ENCODE data around the gene PTMS. TPM values are rescaled to one million over a fixed set of nuclear protein-coding genes. Genes with fewer than 3 reads are reported as not detected.
A peak's percentile ranks its signal among the peaks of the same experiment; 100 is the strongest.
"Not testable (repeated sequence)": the region's sequence is repeated elsewhere in the genome, so short reads cannot be mapped to it uniquely, and the experiment has no call there.

PTMS gene
- total and polyA plus RNA-seq, 2 donors: 62.4 to 619 TPM

GRCh38 chr12:6742834-6743233, 23.3 kb upstream of the PTMS start:
- H3K36me3 ChIP-seq (ENCODE audit: insufficient read depth): no peaks in the 10 kb centered on the region
- H3K4me1 ChIP-seq (ENCODE audit: insufficient read depth): no peaks in the 10 kb centered on the region
- H3K4me3 ChIP-seq (ENCODE audit: low read depth, low read length): no peak overlapping the region
- 75% methylated on average over 3 of the region's 3 CpGs for WGBS
- no peak for DNase-seq (ENCODE audit: extremely low spot score)
- no peak overlapping the region for H3K27ac ChIP-seq (ENCODE audit: low read depth)

DNA sequence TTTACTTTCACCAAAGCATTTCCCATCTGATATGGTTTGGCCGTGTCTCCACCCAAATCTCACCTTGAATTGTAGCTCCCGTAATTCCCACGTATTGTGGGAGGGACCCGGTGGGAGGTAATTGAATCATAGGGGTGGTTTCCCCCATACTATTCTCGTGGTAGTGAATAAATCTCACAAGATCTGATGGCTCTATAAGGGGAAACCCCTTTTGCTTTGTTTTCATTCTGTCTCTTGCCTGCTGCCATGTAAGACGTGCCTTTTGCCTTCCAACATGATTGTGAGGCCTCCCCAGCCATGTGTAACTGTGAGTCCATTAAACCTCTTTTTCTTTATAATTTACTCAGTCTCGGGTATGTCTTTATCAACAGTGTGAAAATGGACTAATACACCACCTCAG, 22.9 kb upstream of the PTMS start:
- H3K36me3 ChIP-seq (ENCODE audit: insufficient read depth); H3K4me1 ChIP-seq (ENCODE audit: insufficient read depth); H3K27ac ChIP-seq (ENCODE audit: low read depth); DNase-seq (ENCODE audit: extremely low spot score); H3K4me3 ChIP-seq (ENCODE audit: low read depth, low read length): not testable (repeated sequence)
- 70% methylated on average over 7 of the region's 7 CpGs for WGBS

DNA sequence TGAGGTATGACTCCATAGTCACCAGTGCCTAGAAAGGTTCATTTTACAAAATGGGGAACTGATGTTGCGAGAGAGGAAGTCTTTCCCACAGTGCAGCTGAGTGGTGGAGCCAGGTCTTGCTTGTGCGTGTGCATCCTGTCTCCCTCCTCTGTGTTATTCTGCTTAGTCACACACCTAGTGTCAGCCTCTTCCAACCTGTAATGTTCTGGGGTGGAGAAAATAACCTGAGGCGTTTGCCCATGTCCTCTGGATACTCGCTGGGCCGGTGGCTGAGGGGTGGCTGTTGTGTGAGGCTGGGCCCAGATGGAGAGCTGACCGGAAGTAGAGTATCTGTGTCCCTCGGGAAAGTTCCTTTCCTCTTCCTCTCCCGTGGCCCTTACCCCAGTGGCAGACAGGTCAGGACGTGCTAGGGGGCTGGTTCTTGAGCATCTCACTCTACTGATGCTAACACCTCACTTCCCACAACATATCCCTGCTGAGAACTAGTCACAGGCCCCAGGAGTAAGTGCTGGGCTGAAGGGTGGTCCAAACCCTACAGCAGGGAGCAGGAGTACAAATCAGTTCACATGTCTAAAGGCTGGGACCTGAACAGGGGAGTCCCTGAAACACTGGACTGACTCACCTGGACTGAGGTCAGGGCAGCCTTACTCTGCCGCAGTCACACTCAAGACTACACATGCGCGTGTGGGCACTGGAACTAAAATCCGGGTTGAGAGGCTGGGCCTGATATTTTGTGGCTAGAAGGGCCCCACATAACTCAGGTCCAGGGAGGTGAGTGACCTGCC, 20.2 kb upstream of the PTMS start:
- no peak overlapping the region for H3K27ac ChIP-seq (ENCODE audit: low read depth)
- no peak overlapping the region for H3K4me3 ChIP-seq (ENCODE audit: low read depth, low read length)
- peaks cover 3% of the 10 kb centered on the region for H3K36me3 ChIP-seq (ENCODE audit: insufficient read depth)
- DNase-seq (ENCODE audit: extremely low spot score): no peak
- 69% methylated on average over 13 of the region's 13 CpGs for WGBS
- no peaks in the 10 kb centered on the region for H3K4me1 ChIP-seq (ENCODE audit: insufficient read depth)

- 65% methylated on average over 4 of the region's 4 CpGs for WGBS
- no peaks in the 10 kb centered on the region for H3K4me1 ChIP-seq (ENCODE audit: insufficient read depth)
- no peak for DNase-seq (ENCODE audit: extremely low spot score)
- peaks cover 3% of the 10 kb centered on the region for H3K36me3 ChIP-seq (ENCODE audit: insufficient read depth)
- no peak overlapping the region for H3K4me3 ChIP-seq (ENCODE audit: low read depth, low read length)
- H3K27ac ChIP-seq (ENCODE audit: low read depth): no peak overlapping the region
These were observed 18.9 kb upstream of the PTMS start for GRCh38 chr12:6747216-6747615.

- Histone ChIP-seq H3K4me1 (ENCODE audit: insufficient read depth) (no peaks in the 10 kb centered on the region), H3K36me3 (ENCODE audit: insufficient read depth) (peaks cover 3% of the 10 kb centered on the region), H3K27ac (ENCODE audit: low read depth) (no peak overlapping the region), H3K4me3 (ENCODE audit: low read depth, low read length) (no peak overlapping the region)
- DNase-seq (ENCODE audit: extremely low spot score): no peak
- WGBS: 96% methylated on average over 28 of the region's 28 CpGs
These were observed 17.4 kb upstream of the PTMS start for GRCh38 chr12:6748761-6749160.

GRCh38 chr12:6750506-6750905, 15.7 kb upstream of the PTMS start:
- DNase-seq (ENCODE audit: extremely low spot score): no peak
- 87% methylated on average over 4 of the region's 4 CpGs for WGBS
- no peak overlapping the region for H3K27ac ChIP-seq (ENCODE audit: low read depth)
- H3K4me1 ChIP-seq (ENCODE audit: insufficient read depth): no peaks in the 10 kb centered on the region
- H3K36me3 ChIP-seq (ENCODE audit: insufficient read depth): peaks cover 3% of the 10 kb centered on the region
- H3K4me3 ChIP-seq (ENCODE audit: low read depth, low read length): no peak overlapping the region

- H3K27ac ChIP-seq (ENCODE audit: low read depth): no peak overlapping the region
- H3K36me3 ChIP-seq (ENCODE audit: insufficient read depth): peaks cover 3% of the 10 kb centered on the region
- 76% methylated on average over 7 of the region's 7 CpGs for WGBS
- DNase-seq (ENCODE audit: extremely low spot score): no peak
- H3K4me3 ChIP-seq (ENCODE audit: low read depth, low read length): no peak overlapping the region
- H3K4me1 ChIP-seq (ENCODE audit: insufficient read depth): no peaks in the 10 kb centered on the region
These were observed 14.4 kb upstream of the PTMS start for GRCh38 chr12:6751767-6752166.

DNA sequence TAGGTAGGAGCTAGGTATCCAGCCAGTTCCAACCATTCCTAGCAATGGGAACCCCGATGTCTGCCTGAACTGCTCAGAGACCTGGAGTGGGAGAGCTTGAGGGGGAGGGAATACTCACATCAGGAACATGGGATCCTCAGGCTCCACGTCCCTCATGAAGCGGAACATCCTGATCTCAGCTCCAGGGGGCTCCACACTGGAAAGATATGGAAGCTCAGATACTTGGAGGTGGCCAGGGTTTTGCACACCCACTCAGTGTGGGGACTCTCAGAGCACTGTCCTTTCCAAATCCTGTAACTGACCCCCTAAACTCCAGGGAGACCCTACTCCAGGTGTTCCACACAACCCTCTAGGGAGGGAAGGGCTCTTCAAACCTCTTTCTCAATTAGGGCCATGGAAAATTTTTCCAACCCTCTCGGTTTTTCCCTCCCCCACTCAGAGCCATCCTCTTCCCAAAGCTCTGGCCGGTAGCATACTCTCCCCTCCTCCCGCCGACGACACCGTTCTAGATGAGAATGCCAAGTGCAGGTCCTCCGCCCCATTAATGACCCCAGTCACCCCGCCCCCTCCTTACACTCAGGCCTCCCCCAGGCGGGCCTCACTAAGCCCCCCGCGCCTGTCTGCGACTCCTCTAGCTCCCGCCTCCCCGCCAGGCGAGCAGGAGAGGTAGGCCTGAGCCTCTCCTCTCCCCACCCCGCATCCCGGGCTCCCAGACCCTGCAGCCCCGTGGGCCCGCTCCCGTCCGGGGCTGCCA, 13.8 kb upstream of the PTMS start:
- 4% methylated on average over 24 of the region's 24 CpGs for WGBS
- Histone ChIP-seq H3K4me3 (ENCODE audit: low read depth, low read length) (peak overlapping the region; percentile 73), H3K36me3 (ENCODE audit: insufficient read depth) (peaks cover 3% of the 10 kb centered on the region), H3K27ac (ENCODE audit: low read depth) (peak overlapping the region; percentile 89), H3K4me1 (ENCODE audit: insufficient read depth) (no peaks in the 10 kb centered on the region)
- no peak for DNase-seq (ENCODE audit: extremely low spot score)

GRCh38 chr12:6752921-6753771, 13.0 kb upstream of the PTMS start, which contains the start of gene MLF2:
MLF2 (minus strand) TSS chr12:6753141; CDS start chr12:6752334, 807 bp downstream.
- peak within 1 kb of the TSS; percentile 73 for H3K4me3 ChIP-seq (ENCODE audit: low read depth, low read length)
- H3K36me3 ChIP-seq (ENCODE audit: insufficient read depth): peaks cover 3% of the 10 kb centered on the region
- DNase-seq (ENCODE audit: extremely low spot score): peak; percentile 98
- under 1% methylated on average over 62 of the region's 62 CpGs for WGBS
- peak within 1 kb of the TSS; percentile 98 for H3K27ac ChIP-seq (ENCODE audit: low read depth)
- H3K4me1 ChIP-seq (ENCODE audit: insufficient read depth): no peaks in the 10 kb centered on the region

DNA sequence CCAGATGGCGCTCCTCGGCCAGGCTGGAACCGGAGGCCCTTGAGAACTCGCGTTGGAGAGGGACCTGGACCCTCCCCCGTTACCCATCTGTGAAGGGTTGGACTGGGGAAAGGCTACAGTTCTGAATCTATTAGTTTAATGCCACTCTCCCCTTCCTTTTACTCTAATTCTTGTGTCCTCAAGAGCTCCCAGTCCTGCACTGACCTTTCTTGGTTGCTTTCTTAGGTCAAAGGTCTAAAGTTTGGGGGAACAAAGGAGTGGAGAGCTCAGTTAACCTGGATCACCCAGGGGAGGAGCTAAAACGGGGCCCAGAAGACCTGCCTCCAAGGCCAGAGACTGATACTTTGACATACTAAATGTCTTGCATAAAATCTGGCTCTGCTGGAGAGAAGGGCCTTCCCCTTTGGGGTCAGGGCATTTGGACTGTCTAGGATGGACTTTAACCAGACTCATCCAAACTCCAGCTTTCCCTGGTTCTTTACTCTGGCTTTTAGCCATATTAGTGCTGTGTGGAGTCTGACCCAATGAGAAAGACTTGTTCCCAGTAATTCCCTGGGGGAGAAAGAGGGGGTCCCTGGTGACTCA, 12.3 kb upstream of the PTMS start:
- WGBS: under 1% methylated on average over 7 of the region's 7 CpGs
- Histone ChIP-seq H3K36me3 (ENCODE audit: insufficient read depth) (peaks cover 3% of the 10 kb centered on the region), H3K27ac (ENCODE audit: low read depth) (no peak overlapping the region), H3K4me1 (ENCODE audit: insufficient read depth) (no peaks in the 10 kb centered on the region), H3K4me3 (ENCODE audit: low read depth, low read length) (no peak overlapping the region)
- DNase-seq (ENCODE audit: extremely low spot score): no peak

GRCh38 chr12:6754411-6754810, 11.8 kb upstream of the PTMS start:
- H3K4me3 ChIP-seq (ENCODE audit: low read depth, low read length): no peak overlapping the region
- peaks cover 3% of the 10 kb centered on the region for H3K36me3 ChIP-seq (ENCODE audit: insufficient read depth)
- no peak overlapping the region for H3K27ac ChIP-seq (ENCODE audit: low read depth)
- WGBS: 95% methylated on average over 2 of the region's 2 CpGs
- no peaks in the 10 kb centered on the region for H3K4me1 ChIP-seq (ENCODE audit: insufficient read depth)
- no peak for DNase-seq (ENCODE audit: extremely low spot score)

DNA sequence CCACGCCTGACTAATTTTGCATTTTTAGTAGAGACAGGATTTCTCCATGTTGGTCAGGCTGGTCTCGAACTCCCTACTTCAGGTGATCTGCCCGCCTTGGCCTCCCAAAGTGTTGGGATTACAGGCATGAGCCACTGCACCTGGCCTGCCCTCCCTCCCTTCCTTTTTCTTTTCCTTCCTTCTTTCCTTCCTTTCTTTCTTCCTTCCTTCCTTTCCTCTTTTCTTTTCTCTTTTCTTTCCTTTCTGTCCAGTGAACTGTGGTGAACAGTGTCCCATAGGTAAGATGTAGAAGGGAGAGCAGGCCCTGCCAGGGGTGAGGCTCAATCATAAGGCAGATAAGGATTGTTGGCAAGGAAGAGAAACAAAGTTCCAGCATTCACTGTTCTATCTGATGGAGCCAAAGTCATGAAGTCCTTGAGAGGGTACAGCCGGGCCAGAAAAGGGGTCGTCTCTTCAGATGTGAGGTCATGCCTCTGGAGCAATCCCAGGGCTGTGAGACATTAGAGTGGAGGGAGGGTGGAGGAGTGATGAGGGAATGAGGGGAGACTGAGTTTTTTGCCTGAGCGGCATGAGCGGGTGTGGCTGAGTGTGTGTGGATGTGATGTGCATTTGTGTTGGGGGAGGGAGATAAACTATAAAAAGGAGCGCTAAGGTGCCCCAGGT, 9.0 kb upstream of the PTMS start:
- H3K27ac ChIP-seq (ENCODE audit: low read depth): no peak overlapping the region
- 75% methylated on average over 8 of the region's 8 CpGs for WGBS

More for the DNA sequence above, 9.0 kb upstream of the PTMS start:
- DNase-seq (ENCODE audit: extremely low spot score): no peak
- H3K36me3 ChIP-seq (ENCODE audit: insufficient read depth): no peaks in the 10 kb centered on the region
- no peak overlapping the region for H3K4me3 ChIP-seq (ENCODE audit: low read depth, low read length)
- no peaks in the 10 kb centered on the region for H3K4me1 ChIP-seq (ENCODE audit: insufficient read depth)

Measured in urinary bladder (tissue), 4 donors.